GM19438 (cell line): ENCODE results near the gene CLMN.
A peak's percentile ranks its signal among the peaks of the same experiment; 100 is the strongest.

Experiments
- ATAC-seq: cut with Tn5 transposase; IDR thresholded peaks from one replicate; pipeline ENCODE4 v1.9.1; 2021; ENCODE audit warnings: low read depth; ENCODE audit not compliant: unreplicated experiment

The CLMN gene

GRCh38 chr14:95227279-95227860 is 92.3 kb downstream of the CLMN start:
- ATAC-seq = no peak

- ATAC-seq = no peak
These were observed 92.9 kb downstream of the CLMN start for GRCh38 chr14:95226801-95227200.

- no peak for ATAC-seq
These were observed 94.3 kb downstream of the CLMN start for GRCh38 chr14:95225251-95225887.

GRCh38 chr14:95222870-95223398 is 96.8 kb downstream of the CLMN start:
- no peak for ATAC-seq

- no peak for ATAC-seq
These were observed 97.5 kb downstream of the CLMN start for GRCh38 chr14:95222151-95222631.

GRCh38 chr14:95221531-95221930 is 98.2 kb downstream of the CLMN start:
- ATAC-seq = no peak

- no peak for ATAC-seq
These were observed 99.0 kb downstream of the CLMN start for GRCh38 chr14:95220663-95221231.

GRCh38 chr14:95218472-95219193 is 101.1 kb downstream of the CLMN start:
- ATAC-seq = no peak

GRCh38 chr14:95218006-95218405 is 101.7 kb downstream of the CLMN start:
- ATAC-seq = no peak

- ATAC-seq = no peak
These were observed 102.3 kb downstream of the CLMN start for GRCh38 chr14:95217391-95217900.

- no peak for ATAC-seq
These were observed 103.7 kb downstream of the CLMN start for GRCh38 chr14:95216008-95216407.

- no peak for ATAC-seq
These were observed 104.5 kb downstream of the CLMN start for GRCh38 chr14:95215094-95215725.

- no peak for ATAC-seq
These were observed 105.9 kb downstream of the CLMN start for GRCh38 chr14:95213774-95214173.

- ATAC-seq = peak; percentile 72
These were observed 107.8 kb downstream of the CLMN start for GRCh38 chr14:95211721-95212504.

GRCh38 chr14:95210699-95211098 is 109.0 kb downstream of the CLMN start:
- no peak for ATAC-seq

GRCh38 chr14:95208598-95208997 is 111.1 kb downstream of the CLMN start:
- no peak for ATAC-seq

- no peak for ATAC-seq
These were observed 112.1 kb downstream of the CLMN start for GRCh38 chr14:95207475-95208233.

- no peak for ATAC-seq
These were observed 113.2 kb downstream of the CLMN start for GRCh38 chr14:95206534-95206933.

- no peak for ATAC-seq
These were observed 115.0 kb downstream of the CLMN start for GRCh38 chr14:95204705-95205104.
